ENCODE measurements around the gene GARIN5B. TPM values are rescaled to one million over a fixed set of nuclear protein-coding genes. Genes with fewer than 3 reads are reported as not detected.

The GARIN5B gene
- total RNA-seq, 1 donor from 2014 or later, result not detected

DNA sequence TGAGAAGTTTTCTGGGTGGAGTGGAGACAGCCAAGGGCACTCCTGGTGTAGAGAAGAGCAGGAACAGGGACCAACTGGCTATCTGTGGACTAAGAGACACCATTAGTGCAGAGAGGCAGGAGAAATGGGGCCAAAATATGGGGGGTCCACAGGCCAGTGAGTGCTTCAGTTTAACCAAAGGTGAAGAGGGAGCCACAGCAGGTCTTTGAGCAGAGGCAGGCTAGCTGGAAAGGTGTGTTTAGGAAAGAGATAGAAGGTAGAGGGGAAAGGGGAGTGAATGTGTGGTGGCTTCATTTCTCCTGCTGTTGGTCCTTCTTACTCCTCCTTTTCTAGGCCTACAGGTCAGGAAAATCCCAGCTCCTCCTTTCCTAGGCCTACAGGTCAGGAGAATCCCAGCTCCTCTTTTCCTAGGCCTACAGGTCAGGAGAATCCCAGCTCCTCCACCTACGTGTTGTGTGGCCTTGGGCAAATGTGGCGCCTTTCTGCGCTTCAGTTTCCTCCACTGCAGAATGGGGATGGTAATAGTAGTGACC lies 19.5 kb upstream of the GARIN5B start:
- no peak overlapping the region for H3K4me3 ChIP-seq (ENCODE audit: low read length in 3 of 3)
- H3K27me3 ChIP-seq (ENCODE audit: control insufficient read depth in 3 of 3, insufficient read depth in 3 of 3, low read length in 3 of 3), result peaks cover under 1 to 7% (median 7%) of the 10 kb centered on the region in 3 donors
- peaks cover 29 to 36% (median 31%) of the 10 kb centered on the region in 3 donors for H3K4me1 ChIP-seq (ENCODE audit: control insufficient read depth in 3 of 3, insufficient read depth in 3 of 3, low read length in 3 of 3)
- H3K9me3 ChIP-seq (ENCODE audit: control insufficient read depth in 3 of 3, low read length in 3 of 3), result no peaks in the 10 kb centered on the region
- H3K27ac ChIP-seq (ENCODE audit: low read depth, low read length), result no peak overlapping the region
- H3K9ac ChIP-seq (ENCODE audit: low read depth in 1 of 3, low read length in 3 of 3), result peak overlapping the region in 1 of 3 donors; percentile 38
- peaks cover 5 to 8% (median 8%) of the 10 kb centered on the region in 3 donors for H3K36me3 ChIP-seq (ENCODE audit: control insufficient read depth in 3 of 3, insufficient read depth in 3 of 3, low read length in 3 of 3)

DNA sequence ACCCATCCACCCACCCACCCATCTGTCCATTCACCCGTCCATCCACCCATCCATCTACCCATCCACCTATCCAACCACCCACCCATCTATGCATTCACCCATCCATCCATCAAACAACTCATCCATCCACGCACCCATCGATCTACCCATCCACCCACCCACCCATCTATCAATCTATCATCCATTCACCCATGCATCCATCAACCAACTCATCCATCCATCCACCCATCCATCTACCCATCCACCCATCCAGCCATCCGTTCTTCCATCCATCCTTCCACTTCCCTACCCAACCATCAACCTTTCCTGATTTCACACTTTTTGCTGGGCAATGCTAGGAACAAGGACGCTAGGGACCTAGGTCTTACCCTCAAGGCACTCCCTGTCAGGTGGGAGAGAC lies 19.0 kb upstream of the GARIN5B start:
- Histone ChIP-seq H3K4me1 (ENCODE audit: control insufficient read depth in 3 of 3, insufficient read depth in 3 of 3, low read length in 3 of 3) (peaks cover 23 to 31% (median 25%) of the 10 kb centered on the region in 3 donors), H3K27me3 (ENCODE audit: control insufficient read depth in 3 of 3, insufficient read depth in 3 of 3, low read length in 3 of 3) (peaks cover 5 to 12% (median 11%) of the 10 kb centered on the region in 3 donors), H3K4me3 (ENCODE audit: low read length in 3 of 3) (no peak overlapping the region), H3K36me3 (ENCODE audit: control insufficient read depth in 3 of 3, insufficient read depth in 3 of 3, low read length in 3 of 3) (peaks cover 0 to 2% (median 2%) of the 10 kb centered on the region in 3 donors), H3K9ac (ENCODE audit: low read depth in 1 of 3, low read length in 3 of 3) (no peak overlapping the region), H3K27ac (ENCODE audit: low read depth, low read length) (no peak overlapping the region), H3K9me3 (ENCODE audit: control insufficient read depth in 3 of 3, low read length in 3 of 3) (no peaks in the 10 kb centered on the region)

- no peaks in the 10 kb centered on the region for H3K36me3 ChIP-seq (ENCODE audit: control insufficient read depth in 3 of 3, insufficient read depth in 3 of 3, low read length in 3 of 3)
- peaks cover 22 to 33% (median 31%) of the 10 kb centered on the region in 3 donors for H3K27me3 ChIP-seq (ENCODE audit: control insufficient read depth in 3 of 3, insufficient read depth in 3 of 3, low read length in 3 of 3)
- peaks cover 4 to 8% (median 5%) of the 10 kb centered on the region in 3 donors for H3K4me1 ChIP-seq (ENCODE audit: control insufficient read depth in 3 of 3, insufficient read depth in 3 of 3, low read length in 3 of 3)
- H3K9ac ChIP-seq (ENCODE audit: low read depth in 1 of 3, low read length in 3 of 3), result no peak overlapping the region
- H3K9me3 ChIP-seq (ENCODE audit: control insufficient read depth in 3 of 3, low read length in 3 of 3), result no peaks in the 10 kb centered on the region
- no peak overlapping the region for H3K27ac ChIP-seq (ENCODE audit: low read depth, low read length)
- H3K4me3 ChIP-seq (ENCODE audit: low read length in 3 of 3), result no peak overlapping the region
Observed at GRCh38 chr19:55379174-55379573, 16.1 kb upstream of the GARIN5B start.

- Histone ChIP-seq H3K9ac (ENCODE audit: low read depth in 1 of 3, low read length in 3 of 3) (no peak overlapping the region), H3K4me3 (ENCODE audit: low read length in 3 of 3) (no peak overlapping the region), H3K36me3 (ENCODE audit: control insufficient read depth in 3 of 3, insufficient read depth in 3 of 3, low read length in 3 of 3) (no peaks in the 10 kb centered on the region), H3K4me1 (ENCODE audit: control insufficient read depth in 3 of 3, insufficient read depth in 3 of 3, low read length in 3 of 3) (peaks cover 0 to 2% (median 0%) of the 10 kb centered on the region in 3 donors), H3K9me3 (ENCODE audit: control insufficient read depth in 3 of 3, low read length in 3 of 3) (no peaks in the 10 kb centered on the region), H3K27me3 (ENCODE audit: control insufficient read depth in 3 of 3, insufficient read depth in 3 of 3, low read length in 3 of 3) (peaks cover 33 to 45% (median 44%) of the 10 kb centered on the region in 3 donors), H3K27ac (ENCODE audit: low read depth, low read length) (no peak overlapping the region)
Observed at GRCh38 chr19:55377356-55378131, 14.5 kb upstream of the GARIN5B start.

- Histone ChIP-seq H3K4me3 (ENCODE audit: low read length in 3 of 3) (no peak within 1 kb of the TSS), H3K27me3 (ENCODE audit: control insufficient read depth in 3 of 3, insufficient read depth in 3 of 3, low read length in 3 of 3) (peaks cover 43 to 53% (median 53%) of the 10 kb centered on the region in 3 donors), H3K9me3 (ENCODE audit: control insufficient read depth in 3 of 3, low read length in 3 of 3) (no peaks in the 10 kb centered on the region), H3K36me3 (ENCODE audit: control insufficient read depth in 3 of 3, insufficient read depth in 3 of 3, low read length in 3 of 3) (no peaks in the 10 kb centered on the region), H3K4me1 (ENCODE audit: control insufficient read depth in 3 of 3, insufficient read depth in 3 of 3, low read length in 3 of 3) (peaks cover 0 to 2% (median 0%) of the 10 kb centered on the region in 3 donors), H3K9ac (ENCODE audit: low read depth in 1 of 3, low read length in 3 of 3) (no peak within 1 kb of the TSS), H3K27ac (ENCODE audit: low read depth, low read length) (no peak within 1 kb of the TSS)
Observed at GRCh38 chr19:55376241-55376933, 13.3 kb upstream of the GARIN5B start, which contains the start of gene TMEM190. TMEM190 (plus strand) TSS chr19:55376826; CDS start chr19:55376854, 28 bp downstream.

GRCh38 chr19:55373993-55374757 lies 11.1 kb upstream of the GARIN5B start:
- H3K9ac ChIP-seq (ENCODE audit: low read depth in 1 of 3, low read length in 3 of 3), result no peak overlapping the region
- no peaks in the 10 kb centered on the region for H3K9me3 ChIP-seq (ENCODE audit: control insufficient read depth in 3 of 3, low read length in 3 of 3)
- H3K4me3 ChIP-seq (ENCODE audit: low read length in 3 of 3), result no peak overlapping the region
- H3K27ac ChIP-seq (ENCODE audit: low read depth, low read length), result no peak overlapping the region
- no peaks in the 10 kb centered on the region for H3K36me3 ChIP-seq (ENCODE audit: control insufficient read depth in 3 of 3, insufficient read depth in 3 of 3, low read length in 3 of 3)
- peaks cover 0 to 4% (median 0%) of the 10 kb centered on the region in 3 donors for H3K4me1 ChIP-seq (ENCODE audit: control insufficient read depth in 3 of 3, insufficient read depth in 3 of 3, low read length in 3 of 3)
- H3K27me3 ChIP-seq (ENCODE audit: control insufficient read depth in 3 of 3, insufficient read depth in 3 of 3, low read length in 3 of 3), result peaks cover 57 to 70% (median 70%) of the 10 kb centered on the region in 3 donors

GRCh38 chr19:55373306-55373992 lies 10.4 kb upstream of the GARIN5B start:
- no peak overlapping the region for H3K4me3 ChIP-seq (ENCODE audit: low read length in 3 of 3)
- H3K27ac ChIP-seq (ENCODE audit: low read depth, low read length), result no peak overlapping the region
- H3K36me3 ChIP-seq (ENCODE audit: control insufficient read depth in 3 of 3, insufficient read depth in 3 of 3, low read length in 3 of 3), result no peaks in the 10 kb centered on the region
- peaks cover 0 to 4% (median 0%) of the 10 kb centered on the region in 3 donors for H3K4me1 ChIP-seq (ENCODE audit: control insufficient read depth in 3 of 3, insufficient read depth in 3 of 3, low read length in 3 of 3)
- H3K27me3 ChIP-seq (ENCODE audit: control insufficient read depth in 3 of 3, insufficient read depth in 3 of 3, low read length in 3 of 3), result peaks cover 64 to 77% (median 75%) of the 10 kb centered on the region in 3 donors
- no peaks in the 10 kb centered on the region for H3K9me3 ChIP-seq (ENCODE audit: control insufficient read depth in 3 of 3, low read length in 3 of 3)
- no peak overlapping the region for H3K9ac ChIP-seq (ENCODE audit: low read depth in 1 of 3, low read length in 3 of 3)

DNA sequence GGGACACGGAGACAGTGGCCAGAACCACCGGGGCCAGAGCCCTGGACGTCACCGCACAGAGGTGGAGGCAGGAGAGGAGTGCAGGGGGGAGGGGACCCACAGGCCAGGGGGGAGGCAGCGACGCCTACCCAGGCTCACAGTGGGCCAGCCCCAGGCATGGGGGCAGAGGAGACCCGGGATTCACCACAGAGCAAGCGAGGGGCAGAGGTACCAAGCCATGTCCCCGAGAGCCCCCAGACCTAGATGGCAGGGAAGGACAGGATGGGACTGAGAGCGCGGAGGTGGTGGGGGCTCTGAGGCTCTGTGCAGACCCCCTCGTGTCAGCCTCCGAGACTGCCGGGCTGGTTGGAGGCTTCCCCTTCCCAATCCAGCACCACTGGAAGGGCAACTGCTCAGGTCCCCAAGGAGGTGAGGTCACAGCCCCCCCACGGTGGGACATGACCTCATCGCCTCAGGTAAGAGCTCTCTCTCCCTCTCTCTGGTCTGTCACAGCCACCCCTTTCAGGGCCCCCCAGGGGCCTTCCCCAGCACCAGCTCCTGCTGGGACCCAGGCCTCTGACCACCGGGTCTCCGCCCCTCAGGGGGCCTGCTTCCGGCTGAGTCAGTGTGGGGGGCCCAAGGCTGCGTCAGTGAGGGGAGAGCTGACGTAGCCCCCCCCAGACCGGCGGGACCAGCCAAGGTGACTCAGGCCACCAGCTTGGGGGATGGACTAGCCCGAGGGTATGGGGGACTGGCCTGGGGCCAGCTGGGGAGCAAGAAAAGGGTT lies 9.4 kb upstream of the GARIN5B start:
- Histone ChIP-seq H3K27ac (ENCODE audit: low read depth, low read length) (no peak overlapping the region), H3K27me3 (ENCODE audit: control insufficient read depth in 3 of 3, insufficient read depth in 3 of 3, low read length in 3 of 3) (peaks cover 70 to 77% (median 74%) of the 10 kb centered on the region in 3 donors), H3K9ac (ENCODE audit: low read depth in 1 of 3, low read length in 3 of 3) (no peak overlapping the region), H3K36me3 (ENCODE audit: control insufficient read depth in 3 of 3, insufficient read depth in 3 of 3, low read length in 3 of 3) (no peaks in the 10 kb centered on the region), H3K4me3 (ENCODE audit: low read length in 3 of 3) (no peak overlapping the region), H3K4me1 (ENCODE audit: control insufficient read depth in 3 of 3, insufficient read depth in 3 of 3, low read length in 3 of 3) (peaks cover 0 to 4% (median 0%) of the 10 kb centered on the region in 3 donors), H3K9me3 (ENCODE audit: control insufficient read depth in 3 of 3, low read length in 3 of 3) (no peaks in the 10 kb centered on the region)
